ENCODE data around the gene CCDC183. TPM values are rescaled to one million over a fixed set of nuclear protein-coding genes. Genes with fewer than 3 reads are reported as not detected.

Gene CCDC183
- total and polyA plus RNA-seq, 10 of the 15 experiments (the other 5 are each of a cell fraction or from before 2014, with no cell fraction given): 0.04 to 1.2 (median 0.55) TPM; not detected in 5

- TF ChIP-seq CTCF (IDR thresholded peaks at IDR 0.05 in 2 of 3, conservative IDR thresholded peaks at IDR 0.05 in 1 of 3; ENCODE audit: control insufficient read depth in 2 of 3, extremely low read depth in 1 of 3, insufficient read depth in 1 of 3, low read depth in 3 of 3, low read length in 3 of 3): no peak
- no peak for TF ChIP-seq PAX5 (IDR thresholded peaks at IDR 0.05; ENCODE audit: borderline replicate concordance, low read depth, low read length)
- no peak for TF ChIP-seq IRF5 (IDR thresholded peaks at IDR 0.05; ENCODE audit: borderline replicate concordance)
- no peak for TF ChIP-seq SIN3A (IDR thresholded peaks at IDR 0.05; ENCODE audit: low read depth, low read length)
- no peak for TF ChIP-seq EED (IDR thresholded peaks at IDR 0.05; ENCODE audit: low read depth)
- TF ChIP-seq REST (IDR thresholded peaks at IDR 0.05; ENCODE audit: low read depth, low read length): no peak
- TF ChIP-seq CBX3 (IDR thresholded peaks at IDR 0.05; ENCODE audit: borderline replicate concordance, low read depth): no peak
- peak; percentile 37 for TF ChIP-seq PBX3 (IDR thresholded peaks at IDR 0.05; ENCODE audit: insufficient replicate concordance, low read depth, low read length)
- TF ChIP-seq JUNB (IDR thresholded peaks at IDR 0.05): no peak
- no peak for TF ChIP-seq ESRRA (IDR thresholded peaks at IDR 0.05; ENCODE audit: low read length)
- TF ChIP-seq ATF7 (IDR thresholded peaks at IDR 0.05; ENCODE audit: low read depth): no peak
- no peak for TF ChIP-seq BMI1 (IDR thresholded peaks at IDR 0.05; ENCODE audit: borderline replicate concordance)
- no peak for TF ChIP-seq CUX1 (IDR thresholded peaks at IDR 0.05; ENCODE audit: insufficient replicate concordance, low read depth, low read length)
- no peak for TF ChIP-seq ASH2L (IDR thresholded peaks at IDR 0.05; ENCODE audit: borderline replicate concordance, low read depth)
- peak; percentile 63 for TF ChIP-seq IKZF1 (conservative IDR thresholded peaks at IDR 0.05)
These were observed 51.8 kb downstream of the CCDC183 start (continued) for GRCh38 chr9:136847826-136848392.
